SK-N-SH (cell line): ENCODE measurements around the gene LAMTOR1.

Experiments used
- CTCF ChIP-seq: fragments of 200-600 bp; sonication (generic); IDR thresholded peaks from 2 replicates; pipeline ENCODE4 v1.6.1; 2017; ENCODE audit warnings: antibody characterized with exemption, mild to moderate bottlenecking, moderate library complexity
- EP300 ChIP-seq, 2 experiments: IDR thresholded peaks; 2 replicates each; pipeline versions ENCODE4 v1.4.0 to v1.6.1; 2012; ENCODE audit warnings: borderline replicate concordance in 1 of 2, low read depth in 1 of 2, low read length in 1 of 2
- FOXJ3 ChIP-seq: sonication (generic); formaldehyde crosslinking; IDR thresholded peaks from 2 replicates; pipeline ENCODE4 v1.5.1; 2020; ENCODE audit warnings: mild to moderate bottlenecking, missing genetic modification reagents
- GABPA ChIP-seq: IDR thresholded peaks from 2 replicates; pipeline ENCODE4 v1.4.0; 2012; ENCODE audit warnings: low read depth, mild to moderate bottlenecking
- MAX ChIP-seq: IDR thresholded peaks from 2 replicates; pipeline ENCODE4 v1.4.0; 2012; ENCODE audit warnings: low read depth
- MXI1 ChIP-seq: IDR thresholded peaks from 2 replicates; pipeline ENCODE4 v1.6.1; 2012; ENCODE audit warnings: mild to moderate bottlenecking, low read depth, low read length, improper control_type of control experiment
- POLR2AphosphoS5 ChIP-seq: IDR thresholded peaks from 2 replicates; pipeline ENCODE4 v1.6.1; 2012; ENCODE audit warnings: low read depth, low read length
- RAD21 ChIP-seq: IDR thresholded peaks from 2 replicates; pipeline ENCODE4 v1.6.1; 2012; ENCODE audit warnings: mild to moderate bottlenecking, low read length
- REST ChIP-seq: IDR thresholded peaks from 2 replicates; pipeline ENCODE4 v1.6.1; 2012; ENCODE audit warnings: mild to moderate bottlenecking, low read depth, low read length, moderate library complexity
- SIN3A ChIP-seq: IDR thresholded peaks from 2 replicates; pipeline ENCODE4 v1.6.1; 2012; ENCODE audit warnings: low read depth, mild to moderate bottlenecking, low read length, moderate library complexity, borderline replicate concordance
- TCF12 ChIP-seq: IDR thresholded peaks from 2 replicates; pipeline ENCODE4 v1.4.0; 2012
- TF ChIP-seq, protein P1 (sequence below): fragments of 150-350 bp; IDR thresholded peaks from 2 replicates; pipeline ENCODE4 v1.6.1; 2017; ENCODE audit warnings: antibody characterized with exemption, low read length, low read depth, borderline replicate concordance
- TF ChIP-seq, protein P2 (sequence below): IDR thresholded peaks from 2 replicates; pipeline ENCODE4 v1.4.0; 2012; ENCODE audit warnings: low read depth, borderline replicate concordance

DNA sequence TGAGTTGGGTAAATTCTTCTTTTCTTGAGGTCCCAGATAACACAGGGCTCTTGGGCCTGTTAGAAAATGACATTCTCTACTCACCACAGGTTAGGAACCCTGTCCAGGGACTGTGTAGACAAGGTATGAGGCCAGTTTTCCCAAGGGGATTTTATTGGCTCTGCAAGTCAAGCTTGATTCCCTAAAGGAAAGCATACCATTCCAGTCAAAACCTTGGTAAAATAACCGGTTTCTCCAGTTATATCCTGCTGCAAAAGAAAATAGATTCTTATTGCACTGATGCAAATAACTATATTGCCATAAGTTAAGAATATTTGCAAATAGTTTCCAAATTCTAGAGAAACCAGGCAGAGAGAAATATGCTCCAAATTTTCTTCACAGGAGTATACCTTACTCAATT, 22.9 kb upstream of the LAMTOR1 start:
- TF ChIP-seq SIN3A (no peak), CTCF (no peak), REST (no peak), GABPA (no peak), MXI1 (no peak), POLR2AphosphoS5 (no peak), MAX (no peak), FOXJ3 (CRISPR knock-in tag) (no peak), RAD21 (no peak), EP300 (IDR thresholded peaks at IDR 0.05; ENCODE audit: borderline replicate concordance in 1 of 2, low read depth in 1 of 2, low read length in 1 of 2) (no peak), TCF12 (no peak)
- TF ChIP-seq, protein P1, sequence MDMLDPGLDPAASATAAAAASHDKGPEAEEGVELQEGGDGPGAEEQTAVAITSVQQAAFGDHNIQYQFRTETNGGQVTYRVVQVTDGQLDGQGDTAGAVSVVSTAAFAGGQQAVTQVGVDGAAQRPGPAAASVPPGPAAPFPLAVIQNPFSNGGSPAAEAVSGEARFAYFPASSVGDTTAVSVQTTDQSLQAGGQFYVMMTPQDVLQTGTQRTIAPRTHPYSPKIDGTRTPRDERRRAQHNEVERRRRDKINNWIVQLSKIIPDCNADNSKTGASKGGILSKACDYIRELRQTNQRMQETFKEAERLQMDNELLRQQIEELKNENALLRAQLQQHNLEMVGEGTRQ: no peak
- TF ChIP-seq, protein P2, sequence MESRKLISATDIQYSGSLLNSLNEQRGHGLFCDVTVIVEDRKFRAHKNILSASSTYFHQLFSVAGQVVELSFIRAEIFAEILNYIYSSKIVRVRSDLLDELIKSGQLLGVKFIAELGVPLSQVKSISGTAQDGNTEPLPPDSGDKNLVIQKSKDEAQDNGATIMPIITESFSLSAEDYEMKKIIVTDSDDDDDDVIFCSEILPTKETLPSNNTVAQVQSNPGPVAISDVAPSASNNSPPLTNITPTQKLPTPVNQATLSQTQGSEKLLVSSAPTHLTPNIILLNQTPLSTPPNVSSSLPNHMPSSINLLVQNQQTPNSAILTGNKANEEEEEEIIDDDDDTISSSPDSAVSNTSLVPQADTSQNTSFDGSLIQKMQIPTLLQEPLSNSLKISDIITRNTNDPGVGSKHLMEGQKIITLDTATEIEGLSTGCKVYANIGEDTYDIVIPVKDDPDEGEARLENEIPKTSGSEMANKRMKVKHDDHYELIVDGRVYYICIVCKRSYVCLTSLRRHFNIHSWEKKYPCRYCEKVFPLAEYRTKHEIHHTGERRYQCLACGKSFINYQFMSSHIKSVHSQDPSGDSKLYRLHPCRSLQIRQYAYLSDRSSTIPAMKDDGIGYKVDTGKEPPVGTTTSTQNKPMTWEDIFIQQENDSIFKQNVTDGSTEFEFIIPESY: no peak
